ENCODE measurements around the gene HIGD1C.
A peak's percentile ranks its signal among the peaks of the same experiment; 100 is the strongest.
"Not testable (repeated sequence)": the region's sequence is repeated elsewhere in the genome, so short reads cannot be mapped to it uniquely, and the experiment has no call there.

Gene HIGD1C

DNA sequence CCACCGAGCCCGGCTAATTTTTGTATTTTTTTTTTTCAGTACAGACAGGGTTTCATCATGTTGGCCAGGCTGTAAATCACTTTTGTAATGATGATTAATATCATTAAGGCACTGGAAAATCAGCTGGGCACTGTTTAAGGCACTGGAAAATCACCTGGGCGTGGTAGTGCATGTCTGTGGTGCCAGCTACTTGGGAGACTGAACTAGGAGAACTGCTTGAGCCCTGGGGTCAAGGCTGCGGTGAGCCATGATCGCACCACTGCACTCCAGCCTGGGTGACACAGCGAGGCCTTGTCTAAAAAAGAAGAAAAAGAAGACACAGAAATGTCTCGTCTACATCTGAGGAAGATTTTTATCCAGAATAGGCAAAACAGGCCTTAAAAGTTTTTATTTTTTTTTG, 61.1 kb downstream of the HIGD1C start:
- H3K9me3 ChIP-seq (ENCODE audit: control insufficient read depth, insufficient read depth, low read depth, low read length) = no peaks in the 10 kb centered on the region
- no peak overlapping the region for H3K27ac ChIP-seq (ENCODE audit: extremely low read depth, low read depth, low read length)
- TF ChIP-seq ZNF747 (tag by site-specific recombination; IDR thresholded peaks at IDR 0.05) (no peak), ZNF664 (tag by site-specific recombination; IDR thresholded peaks at IDR 0.05) (no peak), ZNF76 (tag by site-specific recombination; IDR thresholded peaks at IDR 0.05; ENCODE audit: borderline replicate concordance, low read depth) (no peak), ZNF707 (tag by site-specific recombination; IDR thresholded peaks at IDR 0.05) (no peak), ZNF18 (tag by site-specific recombination; IDR thresholded peaks at IDR 0.05) (no peak), ZNF146 (tag by site-specific recombination; IDR thresholded peaks at IDR 0.05) (no peak), ZNF175 (tag by site-specific recombination; IDR thresholded peaks at IDR 0.05) (no peak), ZNF391 (tag by site-specific recombination; IDR thresholded peaks at IDR 0.05; ENCODE audit: borderline replicate concordance, low read depth) (no peak), ZNF404 (tag by site-specific recombination; IDR thresholded peaks at IDR 0.05) (no peak), ZNF513 (tag by site-specific recombination; IDR thresholded peaks at IDR 0.05) (no peak), MEIS1 (CRISPR knock-in tag; IDR thresholded peaks at IDR 0.05; ENCODE audit: borderline replicate concordance) (no peak), ZNF558 (tag by site-specific recombination; IDR thresholded peaks at IDR 0.05) (no peak), ZNF600 (tag by site-specific recombination; IDR thresholded peaks at IDR 0.05) (no peak), ZBTB8A (tag by site-specific recombination; IDR thresholded peaks at IDR 0.05) (no peak), ZFP41 (tag by site-specific recombination; IDR thresholded peaks at IDR 0.05; ENCODE audit: borderline replicate concordance) (no peak), ZNF169 (tag by site-specific recombination; IDR thresholded peaks at IDR 0.05) (no peak)
- TF ChIP-seq, protein P1, sequence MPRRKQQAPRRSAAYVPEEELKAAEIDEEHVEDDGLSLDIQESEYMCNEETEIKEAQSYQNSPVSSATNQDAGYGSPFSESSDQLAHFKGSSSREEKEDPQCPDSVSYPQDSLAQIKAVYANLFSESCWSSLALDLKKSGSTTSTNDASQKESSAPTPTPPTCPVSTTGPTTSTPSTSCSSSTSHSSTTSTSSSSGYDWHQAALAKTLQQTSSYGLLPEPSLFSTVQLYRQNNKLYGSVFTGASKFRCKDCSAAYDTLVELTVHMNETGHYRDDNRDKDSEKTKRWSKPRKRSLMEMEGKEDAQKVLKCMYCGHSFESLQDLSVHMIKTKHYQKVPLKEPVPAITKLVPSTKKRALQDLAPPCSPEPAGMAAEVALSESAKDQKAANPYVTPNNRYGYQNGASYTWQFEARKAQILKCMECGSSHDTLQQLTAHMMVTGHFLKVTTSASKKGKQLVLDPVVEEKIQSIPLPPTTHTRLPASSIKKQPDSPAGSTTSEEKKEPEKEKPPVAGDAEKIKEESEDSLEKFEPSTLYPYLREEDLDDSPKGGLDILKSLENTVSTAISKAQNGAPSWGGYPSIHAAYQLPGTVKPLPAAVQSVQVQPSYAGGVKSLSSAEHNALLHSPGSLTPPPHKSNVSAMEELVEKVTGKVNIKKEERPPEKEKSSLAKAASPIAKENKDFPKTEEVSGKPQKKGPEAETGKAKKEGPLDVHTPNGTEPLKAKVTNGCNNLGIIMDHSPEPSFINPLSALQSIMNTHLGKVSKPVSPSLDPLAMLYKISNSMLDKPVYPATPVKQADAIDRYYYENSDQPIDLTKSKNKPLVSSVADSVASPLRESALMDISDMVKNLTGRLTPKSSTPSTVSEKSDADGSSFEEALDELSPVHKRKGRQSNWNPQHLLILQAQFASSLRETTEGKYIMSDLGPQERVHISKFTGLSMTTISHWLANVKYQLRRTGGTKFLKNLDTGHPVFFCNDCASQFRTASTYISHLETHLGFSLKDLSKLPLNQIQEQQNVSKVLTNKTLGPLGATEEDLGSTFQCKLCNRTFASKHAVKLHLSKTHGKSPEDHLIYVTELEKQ (tag by site-specific recombination; IDR thresholded peaks at IDR 0.05; ENCODE audit: borderline replicate concordance) = no peak
- CTCF ChIA-PET = interaction anchor here (0.6 kb wide), 1 partner anchor 248 kb away, joined by 3 read pairs; no protein-coding TSS in a partner anchor
- POLR2A ChIA-PET = interaction anchor here (0.6 to 0.9 kb wide), 2 partner anchors 30 to 70 kb away, joined by 3 read pairs; partner anchors contain the start of gene CSRNP2
- H3K36me3 ChIP-seq (ENCODE audit: control insufficient read depth in 2 of 2, insufficient read depth in 1 of 2, low read length in 2 of 2) = peaks cover 0 to under 1% of the 10 kb centered on the region in 2 experiments; a peak in 2 of 3 replicates
- no peak overlapping the region for H3K4me3 ChIP-seq (ENCODE audit: low read depth, low read length)
- H3K4me1 ChIP-seq (ENCODE audit: control insufficient read depth, insufficient read depth, low read length) = peaks cover 20% of the 10 kb centered on the region

DNA sequence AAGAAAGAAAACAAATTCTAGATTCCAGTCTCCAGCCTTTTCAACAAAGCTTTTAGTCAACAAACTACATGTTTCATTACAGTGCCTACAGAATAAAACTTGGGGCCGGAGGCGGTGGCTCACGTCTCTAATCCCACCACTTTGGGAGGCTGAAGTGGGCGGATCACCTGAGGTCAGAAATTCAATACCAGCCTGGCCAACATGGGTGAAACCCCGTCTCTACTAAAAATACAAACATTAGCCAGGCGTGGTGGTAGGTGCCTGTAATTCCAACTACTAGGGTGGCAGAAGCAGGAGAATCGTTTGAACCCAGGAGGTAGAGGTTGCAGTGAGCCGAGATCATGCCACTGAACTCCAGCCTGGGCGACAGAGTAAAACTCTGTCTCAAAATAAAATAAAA, 62.1 kb downstream of the HIGD1C start:
- H3K36me3 ChIP-seq (ENCODE audit: control insufficient read depth in 2 of 2, insufficient read depth in 1 of 2, low read length in 2 of 2); H3K27ac ChIP-seq (ENCODE audit: extremely low read depth, low read depth, low read length); H3K4me3 ChIP-seq (ENCODE audit: low read depth, low read length); H3K9me3 ChIP-seq (ENCODE audit: control insufficient read depth, insufficient read depth, low read depth, low read length); POLR2A ChIA-PET: not testable (repeated sequence)
- CTCF ChIA-PET = interaction anchor here (1.0 kb wide), 1 partner anchor 327 kb away, joined by 3 read pairs; no protein-coding TSS in a partner anchor
- H3K4me1 ChIP-seq (ENCODE audit: control insufficient read depth, insufficient read depth, low read length) = peaks cover 17% of the 10 kb centered on the region
- TF ChIP-seq EGR2 (tag by site-specific recombination; IDR thresholded peaks at IDR 0.05; ENCODE audit: low read depth) (peak; percentile 94), OSR2 (tag by site-specific recombination; IDR thresholded peaks at IDR 0.05) (peak; percentile 77), ZFHX2 (tag by site-specific recombination; conservative IDR thresholded peaks at IDR 0.05) (peak; percentile 94), KLF1 (tag by site-specific recombination; IDR thresholded peaks at IDR 0.05) (peak; percentile 81), SP7 (tag by site-specific recombination; IDR thresholded peaks at IDR 0.05) (peak; percentile 69)
- TF ChIP-seq, protein P2, sequence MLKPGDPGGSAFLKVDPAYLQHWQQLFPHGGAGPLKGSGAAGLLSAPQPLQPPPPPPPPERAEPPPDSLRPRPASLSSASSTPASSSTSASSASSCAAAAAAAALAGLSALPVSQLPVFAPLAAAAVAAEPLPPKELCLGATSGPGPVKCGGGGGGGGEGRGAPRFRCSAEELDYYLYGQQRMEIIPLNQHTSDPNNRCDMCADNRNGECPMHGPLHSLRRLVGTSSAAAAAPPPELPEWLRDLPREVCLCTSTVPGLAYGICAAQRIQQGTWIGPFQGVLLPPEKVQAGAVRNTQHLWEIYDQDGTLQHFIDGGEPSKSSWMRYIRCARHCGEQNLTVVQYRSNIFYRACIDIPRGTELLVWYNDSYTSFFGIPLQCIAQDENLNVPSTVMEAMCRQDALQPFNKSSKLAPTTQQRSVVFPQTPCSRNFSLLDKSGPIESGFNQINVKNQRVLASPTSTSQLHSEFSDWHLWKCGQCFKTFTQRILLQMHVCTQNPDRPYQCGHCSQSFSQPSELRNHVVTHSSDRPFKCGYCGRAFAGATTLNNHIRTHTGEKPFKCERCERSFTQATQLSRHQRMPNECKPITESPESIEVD (tag by site-specific recombination; IDR thresholded peaks at IDR 0.05) = peak; percentile 57; the same call in 1 of the 2 replicates
